Endothelial cell of umbilical vein (primary cell): ENCODE measurements around the gene SLC30A1.

Experiments used
- CTCF ChIP-seq, 2 donors: IDR thresholded peaks; 1 replicate in 1 of 2; 2 replicates in 1 of 2; pipeline ENCODE4 v1.5.1; 2011; ENCODE audit warnings: low read length in 2 of 2, mild to moderate bottlenecking in 2 of 2, moderate library complexity in 2 of 2, control low read depth in 1 of 2, inconsistent platforms in 1 of 2, low read depth in 1 of 2; ENCODE audit not compliant: insufficient read depth in 1 of 2; ENCODE audit errors: extremely low read depth in 1 of 2
- EZH2 ChIP-seq: IDR thresholded peaks from 2 replicates; pipeline ENCODE4 v1.6.1; 2012; ENCODE audit warnings: borderline replicate concordance, low read depth, mild to moderate bottlenecking, moderate library complexity, low read length, inconsistent platforms; ENCODE audit not compliant: severe bottlenecking
- GATA2 ChIP-seq: IDR thresholded peaks from 2 replicates; pipeline ENCODE4 v1.7.0; 2011; ENCODE audit warnings: low read depth, mild to moderate bottlenecking, moderate library complexity, mixed read lengths, low read length; ENCODE audit not compliant: insufficient read length, insufficient read depth
- JUN ChIP-seq: IDR thresholded peaks from 2 replicates; pipeline ENCODE4 v1.6.1; 2011; ENCODE audit warnings: borderline replicate concordance, low read depth; ENCODE audit not compliant: insufficient read length, insufficient read depth
- POLR2AphosphoS5 ChIP-seq: IDR thresholded peaks from 2 replicates; pipeline ENCODE4 v1.6.1; 2012; ENCODE audit warnings: low read depth, mild to moderate bottlenecking, control low read depth, low read length, moderate library complexity; ENCODE audit not compliant: insufficient read depth

- no peak for TF ChIP-seq CTCF (IDR thresholded peaks at IDR 0.05; ENCODE audit: extremely low read depth in 1 of 2, insufficient read depth in 1 of 2, low read depth in 1 of 2, low read length in 2 of 2)
- no peak for TF ChIP-seq POLR2AphosphoS5
- TF ChIP-seq EZH2: no peak
- no peak for TF ChIP-seq GATA2
- TF ChIP-seq JUN: no peak
Measured at GRCh38 chr1:211605034-211605433, 26.1 kb upstream of the SLC30A1 start.
